Sigmoid colon (tissue), 4 donors: ENCODE measurements around the gene TULP1.

Experiments used
- EP300 ChIP-seq, 4 donors: sonication (generic); formaldehyde crosslinking; IDR thresholded peaks; one replicate each; pipeline ENCODE4 v1.6.1; 2017; ENCODE audit warnings: antibody characterized with exemption in 4 of 4
- POLR2A ChIP-seq, 2 donors: fragments of 450-650 bp; IDR thresholded peaks; one replicate each; pipeline ENCODE4 v1.6.1; 2016; ENCODE audit warnings: antibody characterized with exemption in 2 of 2, mild to moderate bottlenecking in 2 of 2, moderate library complexity in 2 of 2
- TF ChIP-seq, protein P1 (sequence below), 4 experiments: fragments of 450-650 bp in 3 of 4; fragments of 200-600 bp in 1 of 4; IDR thresholded peaks; one replicate each; pipeline ENCODE4 v1.5.1; 2016 to 2019; ENCODE audit warnings: antibody characterized with exemption in 4 of 4, mild to moderate bottlenecking in 3 of 4, moderate library complexity in 2 of 4

DNA sequence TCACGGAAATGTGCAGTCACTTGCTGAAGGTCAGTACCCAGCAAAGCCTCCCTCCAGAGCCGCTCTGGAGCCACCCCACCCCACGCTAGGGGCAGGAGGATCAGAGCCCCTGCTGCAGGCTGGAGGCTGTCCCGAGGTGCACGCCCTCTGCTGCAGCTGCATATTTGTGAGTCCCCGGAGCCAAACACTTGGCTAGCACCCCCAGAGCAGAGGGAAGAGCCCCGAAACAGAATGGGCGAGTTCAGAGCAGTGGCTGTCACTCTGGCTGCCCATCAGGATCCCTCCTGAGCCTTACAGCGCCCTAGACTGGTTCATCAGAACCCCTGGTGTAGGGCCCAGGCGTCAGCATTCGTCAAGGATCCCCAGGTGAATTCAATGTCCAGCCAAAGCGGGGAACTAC is 9.5 kb upstream of the TULP1 start:
- TF ChIP-seq, protein P1, sequence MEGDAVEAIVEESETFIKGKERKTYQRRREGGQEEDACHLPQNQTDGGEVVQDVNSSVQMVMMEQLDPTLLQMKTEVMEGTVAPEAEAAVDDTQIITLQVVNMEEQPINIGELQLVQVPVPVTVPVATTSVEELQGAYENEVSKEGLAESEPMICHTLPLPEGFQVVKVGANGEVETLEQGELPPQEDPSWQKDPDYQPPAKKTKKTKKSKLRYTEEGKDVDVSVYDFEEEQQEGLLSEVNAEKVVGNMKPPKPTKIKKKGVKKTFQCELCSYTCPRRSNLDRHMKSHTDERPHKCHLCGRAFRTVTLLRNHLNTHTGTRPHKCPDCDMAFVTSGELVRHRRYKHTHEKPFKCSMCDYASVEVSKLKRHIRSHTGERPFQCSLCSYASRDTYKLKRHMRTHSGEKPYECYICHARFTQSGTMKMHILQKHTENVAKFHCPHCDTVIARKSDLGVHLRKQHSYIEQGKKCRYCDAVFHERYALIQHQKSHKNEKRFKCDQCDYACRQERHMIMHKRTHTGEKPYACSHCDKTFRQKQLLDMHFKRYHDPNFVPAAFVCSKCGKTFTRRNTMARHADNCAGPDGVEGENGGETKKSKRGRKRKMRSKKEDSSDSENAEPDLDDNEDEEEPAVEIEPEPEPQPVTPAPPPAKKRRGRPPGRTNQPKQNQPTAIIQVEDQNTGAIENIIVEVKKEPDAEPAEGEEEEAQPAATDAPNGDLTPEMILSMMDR (IDR thresholded peaks at IDR 0.05) = no peak
- TF ChIP-seq EP300 (IDR thresholded peaks at IDR 0.05) = no peak
- no peak for TF ChIP-seq POLR2A (IDR thresholded peaks at IDR 0.05)
